ENCODE data around the gene DLG2.

DNA sequence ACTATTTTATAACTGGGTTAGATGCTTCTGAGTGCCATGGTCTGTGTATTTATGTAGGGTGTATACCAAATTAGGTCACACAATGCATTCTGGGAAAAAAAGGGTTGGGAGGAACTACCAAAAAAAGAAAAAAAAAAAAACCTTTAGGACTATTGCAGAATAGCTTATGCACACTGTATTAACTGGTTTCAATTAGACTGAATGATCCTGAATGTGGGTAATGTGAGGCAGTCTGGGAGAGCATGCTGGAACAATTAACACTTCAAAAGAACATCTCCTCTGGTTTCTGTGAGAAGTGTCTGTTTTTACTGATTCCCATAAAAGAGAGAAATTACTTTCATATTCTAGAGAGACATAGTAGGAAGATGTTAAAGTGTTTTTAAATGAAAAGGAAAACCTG is 521.3 kb downstream of the DLG2 start:
- no peak for TF ChIP-seq POLR2AphosphoS5 (IDR thresholded peaks at IDR 0.05; ENCODE audit: low read depth, low read length)
- no peak for TF ChIP-seq POLR2A (IDR thresholded peaks at IDR 0.05; ENCODE audit: low read depth, low read length)
- no peak for TF ChIP-seq TAF1 (IDR thresholded peaks at IDR 0.05; ENCODE audit: low read depth, low read length)
- TF ChIP-seq POU2F2 (IDR thresholded peaks at IDR 0.05; ENCODE audit: low read depth, low read length): no peak

Data from GM12891 (cell line).